ENCODE data around the gene PRKCH.

GRCh38 chr14:61382842-61383241, 61.5 kb downstream of the PRKCH start:
- TF ChIP-seq POLR2A (IDR thresholded peaks at IDR 0.05), result no peak
- TF ChIP-seq CTCF (IDR thresholded peaks at IDR 0.05), result no peak
